Cardiac fibroblast (primary cell): Measurements from ENCODE around the gene ADAMTSL4.

ENCODE experiments used
- DNase-seq, 2 donors: peaks; one replicate each; pipeline versions ENCODE4 v3.0.0 to v3.0.0-alpha.2; 2010; ENCODE audit warnings: low read depth in 2 of 2
- H3K4me3 ChIP-seq, 2 donors: replicated peaks in 1 of 2; 1 replicate in 1 of 2; 2 replicates in 1 of 2; pipeline ENCODE4 v1.5.1; 2011; ENCODE audit warnings: low read depth in 2 of 2, low read length in 2 of 2, mild to moderate bottlenecking in 2 of 2, moderate library complexity in 1 of 2
- TF ChIP-seq, protein P1 (sequence below): IDR thresholded peaks from one replicate; pipeline ENCODE4 v1.5.1; 2011; ENCODE audit warnings: low read depth, mild to moderate bottlenecking, low read length, inconsistent platforms

The ADAMTSL4 gene

DNA sequence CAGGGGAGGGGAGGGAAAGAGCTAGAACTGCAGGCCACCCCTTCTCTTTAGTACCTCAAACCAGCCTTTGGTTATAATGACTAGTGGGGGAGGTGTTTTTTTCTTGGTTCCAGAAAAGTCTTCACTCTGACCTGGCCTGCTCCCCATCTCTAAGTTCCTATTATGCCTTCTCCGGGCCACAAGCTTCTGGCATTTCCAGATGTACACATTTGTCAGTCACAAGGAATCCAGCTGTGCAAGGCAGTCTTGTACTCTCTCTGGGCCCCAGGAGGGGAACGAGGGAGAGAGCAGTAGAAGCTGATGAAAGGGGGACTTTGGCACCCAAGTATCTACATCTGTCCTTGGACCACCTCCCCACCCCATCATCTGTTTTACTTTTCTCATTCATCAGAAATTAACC is 36.4 kb upstream of the ADAMTSL4 start:
- no peak overlapping the region for H3K4me3 ChIP-seq
- TF ChIP-seq, protein P1, sequence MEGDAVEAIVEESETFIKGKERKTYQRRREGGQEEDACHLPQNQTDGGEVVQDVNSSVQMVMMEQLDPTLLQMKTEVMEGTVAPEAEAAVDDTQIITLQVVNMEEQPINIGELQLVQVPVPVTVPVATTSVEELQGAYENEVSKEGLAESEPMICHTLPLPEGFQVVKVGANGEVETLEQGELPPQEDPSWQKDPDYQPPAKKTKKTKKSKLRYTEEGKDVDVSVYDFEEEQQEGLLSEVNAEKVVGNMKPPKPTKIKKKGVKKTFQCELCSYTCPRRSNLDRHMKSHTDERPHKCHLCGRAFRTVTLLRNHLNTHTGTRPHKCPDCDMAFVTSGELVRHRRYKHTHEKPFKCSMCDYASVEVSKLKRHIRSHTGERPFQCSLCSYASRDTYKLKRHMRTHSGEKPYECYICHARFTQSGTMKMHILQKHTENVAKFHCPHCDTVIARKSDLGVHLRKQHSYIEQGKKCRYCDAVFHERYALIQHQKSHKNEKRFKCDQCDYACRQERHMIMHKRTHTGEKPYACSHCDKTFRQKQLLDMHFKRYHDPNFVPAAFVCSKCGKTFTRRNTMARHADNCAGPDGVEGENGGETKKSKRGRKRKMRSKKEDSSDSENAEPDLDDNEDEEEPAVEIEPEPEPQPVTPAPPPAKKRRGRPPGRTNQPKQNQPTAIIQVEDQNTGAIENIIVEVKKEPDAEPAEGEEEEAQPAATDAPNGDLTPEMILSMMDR = no peak
- no peak for DNase-seq

DNA sequence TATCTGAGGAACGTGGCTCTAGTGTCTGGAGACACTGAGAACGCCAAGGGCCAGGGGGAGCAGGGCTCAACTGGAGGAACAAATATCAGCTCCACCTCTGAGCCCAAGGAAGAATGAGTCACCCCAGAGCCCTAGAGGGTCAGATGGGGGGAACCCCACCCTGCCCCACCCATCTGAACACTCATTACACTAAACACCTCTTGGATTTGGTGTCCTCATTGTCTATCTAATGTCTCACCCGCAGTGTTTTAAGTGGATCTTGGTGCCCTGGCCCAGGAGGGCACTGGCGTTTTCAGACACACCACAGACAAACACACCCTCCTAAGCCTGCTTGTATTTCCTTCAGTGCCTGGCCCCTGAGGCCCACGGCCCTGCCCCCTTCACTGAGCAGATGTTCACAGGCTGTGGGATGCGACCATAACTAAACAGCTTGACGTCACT is 35.8 kb upstream of the ADAMTSL4 start:
- no peak overlapping the region for H3K4me3 ChIP-seq
- TF ChIP-seq, protein P1 = no peak
- no peak for DNase-seq

DNA sequence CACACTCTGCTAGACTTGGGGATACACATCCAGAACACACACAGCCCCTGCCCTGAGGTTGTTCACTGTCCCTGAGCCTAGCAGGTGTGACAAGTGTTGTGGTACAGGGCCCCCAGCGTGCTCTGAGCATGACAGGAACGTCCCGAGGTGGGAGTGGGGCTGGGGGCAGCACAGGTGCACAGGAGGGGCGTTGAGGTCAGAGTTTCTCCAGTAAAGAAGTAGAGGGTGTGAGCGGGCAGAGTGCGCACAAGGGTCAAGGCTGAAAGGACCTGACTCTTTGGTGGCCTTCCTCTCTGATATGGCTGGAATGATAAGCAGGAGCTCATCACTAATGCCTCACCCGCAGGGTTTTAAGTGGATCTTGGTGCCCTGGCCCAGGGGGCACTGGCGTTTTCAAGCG is 34.9 kb upstream of the ADAMTSL4 start:
- H3K4me3 ChIP-seq = no peak overlapping the region
- DNase-seq = no peak
- TF ChIP-seq, protein P1 = no peak

DNA sequence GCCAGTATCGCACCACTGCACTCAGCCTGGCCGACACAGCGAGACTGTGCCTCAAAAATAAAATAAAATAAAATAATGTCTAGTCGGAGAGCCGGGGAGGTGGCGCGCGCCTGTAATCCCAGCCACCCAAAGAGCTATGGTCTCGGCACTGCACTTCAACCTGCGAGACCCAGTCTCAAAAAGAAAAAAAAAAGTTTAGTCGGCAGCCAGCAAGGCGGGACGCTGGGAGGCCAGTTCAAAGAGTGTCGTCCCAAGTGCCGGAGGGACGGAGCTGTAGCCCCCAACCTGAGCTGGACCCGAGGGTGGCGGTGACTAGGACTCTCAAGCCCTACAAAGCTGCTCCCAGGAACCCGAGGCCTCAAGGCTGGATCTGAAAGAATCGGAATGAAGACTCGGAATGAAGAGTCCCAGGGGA is 34.3 kb upstream of the ADAMTSL4 start:
- TF ChIP-seq, protein P1 = no peak
- H3K4me3 ChIP-seq = peak overlapping the region; percentile 56 to 57
- DNase-seq = no peak

DNA sequence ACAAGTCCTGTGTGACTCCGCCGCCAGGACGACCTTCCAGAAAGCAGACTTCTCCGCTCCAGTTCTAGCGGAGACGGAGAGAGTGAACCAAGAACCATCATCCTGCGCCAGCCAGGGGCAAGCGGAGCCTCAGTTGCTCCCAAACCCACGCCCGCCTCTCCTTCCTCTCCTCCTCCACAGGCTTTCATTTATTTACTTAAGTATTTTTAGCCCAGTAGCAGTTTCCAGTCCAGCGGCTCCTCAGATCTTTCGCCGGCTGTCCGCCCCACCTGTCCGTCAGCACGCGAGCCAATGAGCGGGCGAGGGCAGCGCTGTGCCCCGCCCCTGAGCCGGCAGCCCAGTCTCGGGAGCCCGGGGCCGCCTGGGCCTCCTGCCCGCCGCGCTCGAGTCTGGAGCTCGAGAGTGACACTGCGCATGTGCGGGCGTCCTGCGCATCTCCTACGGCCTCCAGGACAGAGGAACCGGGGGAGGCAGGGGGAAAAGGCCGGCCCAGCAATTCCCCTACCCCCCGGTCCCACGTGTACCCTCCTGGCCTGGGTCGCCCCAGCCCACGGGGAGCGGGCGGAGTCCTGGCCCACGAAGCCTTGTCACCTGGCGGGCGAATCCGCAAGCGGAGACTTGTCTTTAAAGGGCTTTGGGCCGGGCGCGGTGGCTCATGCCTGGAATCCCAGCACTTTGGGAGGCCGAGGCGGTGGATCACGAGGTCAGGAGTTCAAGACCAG is 33.7 kb upstream of the ADAMTSL4 start, which contains the start of gene FALEC:
FALEC (plus strand) TSS at position 425 of the 722 bp plus-strand sequence.
- peak within 1 kb of the TSS; percentile 57 for H3K4me3 ChIP-seq
- DNase-seq = peak; percentile 96 to 98
- TF ChIP-seq, protein P1 = no peak

DNA sequence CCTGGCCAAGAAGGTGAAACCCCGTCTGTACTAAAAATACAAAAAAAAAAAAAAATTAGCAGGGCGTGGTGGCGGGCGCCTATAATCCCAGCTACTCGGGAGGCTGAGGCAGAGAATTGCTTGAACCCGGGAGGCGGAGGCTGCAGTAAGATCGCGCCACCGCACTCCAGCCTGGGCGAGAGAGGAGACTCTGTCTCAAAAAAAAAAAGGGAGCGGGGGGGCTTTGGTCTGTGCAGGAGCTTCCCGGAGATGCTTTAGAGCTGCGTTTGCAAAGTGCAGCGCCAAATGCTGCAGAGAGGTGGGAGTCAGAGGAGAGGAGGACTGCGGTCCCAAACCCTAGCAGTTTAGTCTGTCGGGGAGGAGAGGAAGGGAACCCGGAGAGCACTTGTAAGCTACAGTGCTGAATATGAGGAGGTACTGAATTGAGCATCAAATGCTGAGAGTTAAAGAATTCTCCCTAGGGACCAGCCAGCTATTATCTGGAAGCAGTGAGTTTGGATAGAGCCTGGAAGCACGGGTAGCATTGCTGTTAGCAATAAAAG is 33.1 kb upstream of the ADAMTSL4 start:
- TF ChIP-seq, protein P1 = peak; percentile 7
- peak overlapping the region; percentile 57 for H3K4me3 ChIP-seq
- peak; percentile 22 to 29 for DNase-seq
